NCI-H2081 treated with DMSO at 0.1 percent for 48 hours (cell line): ENCODE data around the gene PEX5L.

ENCODE experiments used
- DNase-seq: peaks from one replicate; lab custom pipeline; 2025; lab: John Stamatoyannopoulos, UW

Gene PEX5L

DNA sequence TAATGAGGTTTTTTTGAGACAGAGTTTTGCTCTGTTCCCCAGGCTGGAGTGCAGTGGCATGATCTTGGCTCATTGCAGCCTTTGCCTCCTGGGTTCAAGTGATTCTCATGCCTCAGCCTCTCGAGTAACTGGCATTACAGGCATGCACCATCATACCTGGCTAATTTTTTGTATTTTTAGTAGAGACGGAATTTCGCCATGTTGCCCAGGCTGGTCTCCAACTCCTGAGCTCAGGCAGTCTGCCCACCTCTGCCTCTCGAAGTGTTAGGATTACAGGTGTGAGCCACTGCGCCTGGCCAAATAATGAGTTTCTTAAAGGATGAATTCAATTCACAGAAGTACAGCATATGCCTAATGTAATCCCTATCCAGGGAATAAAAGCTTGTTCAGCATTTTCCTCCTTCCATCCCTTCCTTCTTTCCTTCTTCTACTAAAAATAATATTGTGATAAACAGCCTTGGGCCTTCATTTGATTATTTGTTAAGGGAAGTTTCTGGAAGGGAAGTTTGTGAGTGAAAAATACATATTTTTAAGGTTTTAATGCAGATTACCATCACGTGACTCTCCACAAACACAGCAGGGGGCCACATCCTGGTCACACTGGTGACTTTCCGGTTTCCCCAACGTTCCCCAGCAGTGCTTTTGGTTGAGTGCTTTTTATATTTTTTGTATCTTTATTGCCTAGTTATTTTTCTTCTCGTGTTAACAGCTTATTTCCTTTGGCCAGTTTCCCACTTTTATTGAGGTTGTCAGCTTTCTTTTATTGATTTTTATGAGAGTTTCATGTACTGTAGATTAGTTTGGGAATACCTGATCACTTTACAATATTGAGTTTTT is 267.1 kb downstream of the PEX5L start:
- no peak for DNase-seq

DNA sequence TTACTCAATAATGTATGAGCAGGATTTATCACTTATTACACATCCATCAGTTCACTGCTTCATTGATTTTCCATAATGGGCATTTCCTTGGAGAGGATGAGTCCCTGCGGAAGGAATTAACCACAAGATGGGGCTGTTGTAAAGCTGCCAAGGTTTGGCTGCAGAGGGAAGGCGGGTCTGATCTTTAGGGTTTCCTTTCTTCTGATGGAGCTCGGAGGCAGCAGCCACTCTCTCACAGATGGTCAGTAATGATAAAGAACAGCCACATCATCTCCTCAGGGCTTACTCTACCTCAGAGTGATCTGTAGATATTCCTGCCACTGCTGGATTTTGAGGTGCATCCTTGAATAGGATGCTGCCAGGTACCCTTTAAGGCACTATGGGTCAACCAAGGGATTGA is 268.7 kb downstream of the PEX5L start:
- DNase-seq: peak; percentile 32

DNA sequence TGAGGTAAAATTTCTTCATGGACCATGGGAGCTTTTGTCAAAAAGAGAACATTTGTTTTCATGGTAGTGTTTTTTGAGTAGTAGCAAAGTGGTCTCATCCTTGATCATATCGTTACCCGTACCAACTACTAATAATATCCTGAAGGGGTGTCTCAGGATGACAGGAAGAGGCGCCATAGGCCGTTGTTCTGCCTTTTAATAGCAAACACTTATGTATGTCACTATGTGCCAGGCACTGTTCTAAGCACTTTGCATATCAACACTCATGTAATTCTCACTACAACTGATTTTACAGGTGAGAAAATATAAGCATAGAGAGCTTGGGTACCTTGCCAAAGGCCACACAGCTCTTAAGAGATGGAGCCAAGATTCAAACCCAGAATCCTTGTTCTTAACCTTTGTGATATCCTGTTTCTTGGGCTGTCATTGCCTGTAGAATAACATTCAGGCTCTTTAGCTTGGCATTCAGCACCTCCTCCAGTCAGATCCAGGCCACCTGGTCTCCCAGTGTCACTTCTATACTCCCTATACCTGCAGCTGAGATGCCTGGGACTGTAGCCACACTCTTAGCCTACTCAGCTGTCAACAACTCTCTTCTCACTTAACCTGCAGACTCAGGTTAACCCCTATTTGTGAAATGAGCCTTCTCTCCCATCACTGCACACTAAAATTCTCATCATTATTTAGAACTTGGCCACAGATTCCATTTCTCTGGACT is 270.2 kb downstream of the PEX5L start:
- no peak for DNase-seq

DNA sequence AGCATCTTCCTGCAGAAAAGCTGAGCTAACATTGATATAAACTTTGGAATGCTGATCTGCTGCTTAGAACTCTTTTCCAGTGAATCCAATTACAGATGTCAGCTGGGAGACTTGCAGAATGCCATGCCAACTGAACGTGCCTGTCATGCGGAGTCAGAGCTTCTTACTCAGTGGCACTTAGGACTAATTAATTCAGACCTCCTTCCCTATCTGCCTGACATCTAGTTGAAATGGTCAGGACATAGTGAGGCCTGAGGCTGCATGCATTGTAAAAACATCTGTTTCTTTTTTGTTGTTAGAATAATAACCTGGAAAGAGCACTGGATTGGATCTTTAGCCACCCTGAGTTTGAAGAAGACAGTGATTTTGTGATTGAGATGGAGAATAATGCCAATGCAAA is 271.3 kb downstream of the PEX5L start:
- no peak for DNase-seq

DNA sequence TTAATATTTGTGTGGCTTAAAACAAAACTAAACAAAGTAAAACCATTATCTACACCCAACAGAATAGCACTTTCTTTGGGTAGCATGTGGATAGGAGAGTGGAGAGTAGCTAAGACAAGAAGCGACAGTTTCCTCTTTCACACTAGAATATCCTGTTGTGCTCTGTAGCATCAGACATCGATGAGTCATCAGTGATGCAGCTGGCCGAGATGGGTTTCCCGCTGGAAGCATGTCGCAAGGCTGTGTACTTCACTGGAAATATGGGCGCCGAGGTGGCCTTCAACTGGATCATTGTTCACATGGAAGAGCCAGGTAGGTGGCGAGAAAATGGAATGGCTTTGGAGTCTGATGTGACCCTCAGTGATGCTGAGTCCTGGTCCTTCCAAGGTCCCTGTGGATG is 275.8 kb downstream of the PEX5L start:
- no peak for DNase-seq

DNA sequence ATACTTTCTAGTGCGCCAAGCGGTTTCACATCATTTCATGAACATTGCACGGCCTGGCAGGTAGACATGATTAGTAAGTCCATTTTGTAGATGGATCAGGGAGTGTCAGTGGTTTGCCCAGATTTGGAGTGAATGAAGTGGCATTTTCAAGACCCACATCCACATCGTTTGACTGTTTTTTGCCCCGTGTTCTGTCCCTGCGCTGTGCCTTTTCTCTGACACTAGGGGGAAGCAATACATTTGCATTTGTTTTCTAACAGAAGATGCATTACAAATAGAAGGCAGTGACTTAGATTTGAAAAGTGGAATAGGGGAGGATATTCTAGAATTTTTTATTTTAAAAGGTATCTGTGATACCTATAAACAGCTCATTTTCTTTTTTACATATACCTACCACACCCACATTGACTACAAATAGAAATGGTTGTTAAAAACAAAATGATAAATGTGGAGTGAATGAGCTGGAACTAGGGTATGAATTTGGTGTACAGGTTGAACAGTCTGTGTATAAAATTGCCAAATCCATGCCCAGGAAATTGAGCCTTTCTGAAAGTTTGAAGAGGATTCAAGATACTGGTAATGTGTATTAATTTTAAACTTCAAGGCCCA is 285.9 kb downstream of the PEX5L start:
- no peak for DNase-seq

DNA sequence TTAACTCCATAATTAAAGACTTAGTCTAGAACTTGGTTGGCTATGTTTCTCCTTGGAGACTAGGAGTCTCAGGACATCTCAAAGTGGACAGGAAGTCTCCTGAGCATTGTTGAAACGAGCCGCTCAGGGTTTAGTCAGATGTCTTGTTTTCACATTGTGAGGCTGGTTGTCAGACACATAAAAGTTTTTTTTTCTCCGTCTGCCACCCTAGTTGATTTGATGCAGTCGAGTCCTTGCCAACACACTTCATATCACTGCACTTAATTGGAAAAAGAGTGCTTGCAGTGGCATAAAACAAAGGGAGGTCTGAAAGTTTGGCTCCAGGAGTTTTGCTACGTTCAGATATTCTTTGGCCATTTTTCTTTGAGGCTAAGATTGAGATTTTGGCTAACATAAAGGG is 291.0 kb downstream of the PEX5L start:
- DNase-seq: no peak

DNA sequence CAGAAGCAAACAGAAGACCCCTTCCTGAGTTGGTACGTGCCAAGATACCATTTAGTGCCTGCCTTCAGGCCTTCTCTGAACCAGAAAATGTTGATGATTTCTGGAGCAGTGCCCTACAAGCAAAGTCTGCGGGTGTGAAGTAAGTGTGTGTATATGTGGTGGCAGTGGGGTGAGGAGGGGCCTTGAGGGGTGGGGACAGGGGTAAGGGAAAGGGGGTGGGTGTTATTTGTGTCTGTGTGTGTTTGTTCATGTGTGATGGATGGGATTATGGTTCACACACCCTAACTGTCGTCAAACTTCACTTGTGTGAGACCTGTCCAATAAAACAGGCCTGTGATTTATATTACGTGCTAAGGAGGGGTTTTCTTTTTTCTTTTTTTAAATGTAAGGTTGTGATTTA is 291.7 kb downstream of the PEX5L start:
- DNase-seq: no peak
